ENCODE data around the gene DNAJC3.

The DNAJC3 gene, protein sequence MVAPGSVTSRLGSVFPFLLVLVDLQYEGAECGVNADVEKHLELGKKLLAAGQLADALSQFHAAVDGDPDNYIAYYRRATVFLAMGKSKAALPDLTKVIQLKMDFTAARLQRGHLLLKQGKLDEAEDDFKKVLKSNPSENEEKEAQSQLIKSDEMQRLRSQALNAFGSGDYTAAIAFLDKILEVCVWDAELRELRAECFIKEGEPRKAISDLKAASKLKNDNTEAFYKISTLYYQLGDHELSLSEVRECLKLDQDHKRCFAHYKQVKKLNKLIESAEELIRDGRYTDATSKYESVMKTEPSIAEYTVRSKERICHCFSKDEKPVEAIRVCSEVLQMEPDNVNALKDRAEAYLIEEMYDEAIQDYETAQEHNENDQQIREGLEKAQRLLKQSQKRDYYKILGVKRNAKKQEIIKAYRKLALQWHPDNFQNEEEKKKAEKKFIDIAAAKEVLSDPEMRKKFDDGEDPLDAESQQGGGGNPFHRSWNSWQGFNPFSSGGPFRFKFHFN

DNA sequence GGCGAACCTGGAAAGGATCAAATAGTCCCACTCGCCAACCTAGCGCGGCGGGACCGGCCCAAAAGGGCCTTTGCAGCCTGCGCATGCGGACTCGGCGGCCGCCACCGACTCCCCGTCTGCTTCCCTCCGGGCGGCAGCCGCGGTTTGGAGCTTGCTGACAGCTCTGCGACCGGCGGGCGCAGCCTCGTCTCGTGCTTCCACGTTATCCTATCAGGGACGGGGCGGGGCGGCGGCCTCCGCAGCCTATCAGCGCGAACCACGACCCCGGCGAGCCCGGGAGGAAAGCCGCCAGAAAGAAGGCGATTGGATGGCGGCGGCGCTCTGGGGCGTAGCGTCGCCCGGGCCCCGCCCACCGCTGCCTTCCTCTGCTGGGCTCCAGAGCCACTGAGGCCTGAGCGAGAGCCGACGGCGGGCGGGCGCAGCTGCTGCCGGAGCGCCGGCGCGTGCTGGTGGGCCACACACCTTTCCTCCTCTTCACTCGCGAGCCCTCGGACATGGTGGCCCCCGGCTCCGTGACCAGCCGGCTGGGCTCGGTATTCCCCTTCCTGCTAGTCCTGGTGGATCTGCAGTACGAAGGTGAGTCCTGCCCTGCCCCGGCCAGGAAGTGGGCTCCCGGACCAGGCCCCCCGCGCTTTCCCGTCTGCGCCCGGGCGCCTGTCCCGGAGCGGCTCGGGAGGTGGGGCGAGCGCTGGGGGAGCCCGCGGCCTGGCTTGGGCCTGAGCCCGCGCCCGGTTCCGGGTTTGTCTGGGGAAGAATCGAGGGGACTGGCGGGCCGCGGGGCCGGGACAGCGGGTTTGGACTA lies at the start of gene DNAJC3:
Gene DNAJC3, plus strand, starts transcription at position 378 of the 802 bp plus-strand sequence. Its CDS starts 117 bp downstream, at position 495.
- DNase-seq (ENCODE audit: low spot score in 2 of 2), result peak; percentile 97 to 98
- peak within 1 kb of the TSS; percentile 99 for H3K27ac Mint-ChIP-seq (ENCODE audit: low read depth)
- H3K36me3 Mint-ChIP-seq (ENCODE audit: insufficient read depth), result peaks cover 19% of the 10 kb centered on the region
- no peaks in the 10 kb centered on the region for H3K27me3 Mint-ChIP-seq
- peak; percentile 96 for ATAC-seq (replicated peaks; ENCODE audit: extremely low read depth, poor library complexity, severe bottlenecking)
- H3K4me3 Mint-ChIP-seq, result peak within 1 kb of the TSS; percentile 99
- H3K9me3 Mint-ChIP-seq, result no peaks in the 10 kb centered on the region
- H3K4me1 Mint-ChIP-seq, result peaks cover 62% of the 10 kb centered on the region

DNA sequence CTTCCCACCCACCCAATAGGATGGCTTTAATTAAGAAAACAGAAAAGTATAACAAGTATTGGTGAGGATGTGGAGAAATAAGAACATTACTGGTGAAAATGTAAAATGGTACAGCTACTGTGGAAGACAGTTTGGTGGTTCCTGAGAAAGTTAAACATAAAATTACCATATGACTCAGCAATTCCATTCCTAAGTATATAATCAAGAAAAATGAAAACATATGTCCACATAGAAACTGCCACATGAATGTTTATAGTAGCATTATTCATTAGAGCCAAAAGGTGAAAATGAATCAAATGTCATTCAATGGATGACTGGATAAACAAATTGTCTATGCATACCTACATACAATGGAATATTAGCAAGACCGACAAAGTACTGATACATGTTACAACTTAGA lies 49.3 kb upstream of the DNAJC3 start:
- Mint-ChIP-seq H3K27me3 (peaks cover 42% of the 10 kb centered on the region), H3K36me3 (ENCODE audit: insufficient read depth) (no peaks in the 10 kb centered on the region), H3K27ac (ENCODE audit: low read depth) (no peak overlapping the region), H3K4me3 (no peak overlapping the region), H3K9me3 (no peaks in the 10 kb centered on the region), H3K4me1 (no peaks in the 10 kb centered on the region)
- ATAC-seq (replicated peaks; ENCODE audit: extremely low read depth, poor library complexity, severe bottlenecking), result no peak
- DNase-seq (ENCODE audit: low spot score in 2 of 2), result no peak

DNA sequence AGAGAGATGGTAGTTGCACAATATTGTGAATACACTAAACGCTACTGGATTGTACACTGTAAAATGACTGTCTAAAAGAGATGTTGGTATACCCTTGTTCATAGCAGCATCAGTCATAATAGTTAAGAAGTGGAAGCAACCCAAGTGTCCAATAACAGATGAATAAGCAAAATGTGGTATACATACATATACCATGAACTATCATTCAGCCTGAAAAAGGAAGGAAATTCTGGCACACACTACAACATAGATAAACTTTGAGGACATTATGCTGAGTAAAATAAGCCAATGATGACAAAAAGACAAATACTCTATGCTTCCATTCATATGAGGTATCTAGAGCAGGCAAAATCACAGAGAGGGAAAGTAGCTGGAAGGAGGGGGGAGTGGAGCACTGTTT lies 48.5 kb upstream of the DNAJC3 start:
- H3K4me3 Mint-ChIP-seq, result no peak overlapping the region
- peaks cover 44% of the 10 kb centered on the region for H3K27me3 Mint-ChIP-seq
- no peak for ATAC-seq (replicated peaks; ENCODE audit: extremely low read depth, poor library complexity, severe bottlenecking)
- H3K27ac Mint-ChIP-seq (ENCODE audit: low read depth), result no peak overlapping the region
- no peaks in the 10 kb centered on the region for H3K36me3 Mint-ChIP-seq (ENCODE audit: insufficient read depth)
- DNase-seq (ENCODE audit: low spot score in 2 of 2), result no peak
- no peaks in the 10 kb centered on the region for H3K4me1 Mint-ChIP-seq
- no peaks in the 10 kb centered on the region for H3K9me3 Mint-ChIP-seq

DNA sequence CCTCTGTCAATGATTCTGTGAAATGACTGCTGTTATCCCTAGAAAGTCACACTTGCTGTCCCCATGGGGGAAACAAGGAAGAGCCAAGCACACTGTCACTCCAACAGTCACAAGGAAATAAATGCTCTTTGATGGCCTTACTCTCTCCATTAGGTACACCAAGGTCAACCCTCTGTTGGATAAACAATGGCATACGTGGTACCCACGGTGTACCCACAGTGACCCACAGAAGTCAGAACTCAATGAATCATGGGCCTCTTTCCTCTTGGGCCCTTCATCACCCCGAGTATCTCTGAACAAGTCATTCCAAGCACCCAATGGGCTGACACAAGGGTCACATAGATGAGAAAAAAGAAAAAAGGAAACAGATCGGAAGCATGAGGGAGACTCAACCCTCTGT lies 47.9 kb upstream of the DNAJC3 start:
- no peak for ATAC-seq (replicated peaks; ENCODE audit: extremely low read depth, poor library complexity, severe bottlenecking)
- Mint-ChIP-seq H3K27ac (ENCODE audit: low read depth) (no peak overlapping the region), H3K4me3 (no peak overlapping the region), H3K4me1 (no peaks in the 10 kb centered on the region), H3K27me3 (peaks cover 48% of the 10 kb centered on the region), H3K9me3 (no peaks in the 10 kb centered on the region), H3K36me3 (ENCODE audit: insufficient read depth) (no peaks in the 10 kb centered on the region)
- no peak for DNase-seq (ENCODE audit: low spot score in 2 of 2)

DNA sequence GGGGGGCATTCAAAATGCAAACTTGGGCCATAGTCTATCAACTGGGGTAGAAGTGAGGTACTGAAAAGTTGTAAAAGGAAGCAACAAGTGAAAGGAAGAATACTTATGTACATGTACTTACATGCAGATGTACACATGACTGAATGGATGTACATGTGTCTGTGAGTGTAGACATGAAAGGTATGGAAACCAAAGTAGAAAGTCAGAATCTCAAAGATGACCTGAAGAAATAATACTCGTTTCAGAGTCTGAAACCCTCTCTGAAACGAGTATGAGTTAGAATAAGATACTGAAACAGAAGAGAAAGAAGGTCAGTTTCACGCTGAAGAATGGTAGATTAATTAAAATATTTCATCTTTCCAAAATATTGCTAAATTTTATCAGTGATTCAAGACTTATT lies 46.3 kb upstream of the DNAJC3 start:
- Mint-ChIP-seq H3K9me3 (no peaks in the 10 kb centered on the region), H3K27me3 (peaks cover 47% of the 10 kb centered on the region), H3K4me3 (no peak overlapping the region), H3K27ac (ENCODE audit: low read depth) (no peak overlapping the region), H3K4me1 (no peaks in the 10 kb centered on the region), H3K36me3 (ENCODE audit: insufficient read depth) (no peaks in the 10 kb centered on the region)
- no peak for DNase-seq (ENCODE audit: low spot score in 2 of 2)
- ATAC-seq (replicated peaks; ENCODE audit: extremely low read depth, poor library complexity, severe bottlenecking), result no peak

DNA sequence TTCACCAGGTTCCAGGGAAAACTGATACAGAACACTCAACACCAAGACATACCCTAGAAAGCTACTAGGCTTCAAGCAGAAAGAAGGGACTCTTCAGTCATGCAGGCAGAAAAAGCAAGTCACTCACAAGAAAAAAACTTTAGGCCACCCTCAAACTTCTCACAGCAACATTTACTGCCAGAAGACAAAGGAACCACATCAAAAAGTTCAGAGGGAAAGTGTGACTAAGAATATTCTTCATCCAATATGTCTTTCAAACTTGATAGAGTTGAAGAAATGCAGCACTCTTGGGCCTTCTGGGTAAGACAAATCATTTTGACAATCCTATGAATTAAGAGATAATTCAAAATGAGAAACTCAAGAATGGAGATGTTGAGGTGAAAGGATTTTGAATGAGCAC lies 40.1 kb upstream of the DNAJC3 start:
- no peaks in the 10 kb centered on the region for H3K9me3 Mint-ChIP-seq
- H3K36me3 Mint-ChIP-seq (ENCODE audit: insufficient read depth), result no peaks in the 10 kb centered on the region
- ATAC-seq (replicated peaks; ENCODE audit: extremely low read depth, poor library complexity, severe bottlenecking) (no peak), DNase-seq (ENCODE audit: low spot score in 2 of 2) (no peak)
- peaks cover 49% of the 10 kb centered on the region for H3K27me3 Mint-ChIP-seq
- H3K4me1 Mint-ChIP-seq, result no peaks in the 10 kb centered on the region
- H3K4me3 Mint-ChIP-seq, result no peak overlapping the region
- H3K27ac Mint-ChIP-seq (ENCODE audit: low read depth), result no peak overlapping the region

DNA sequence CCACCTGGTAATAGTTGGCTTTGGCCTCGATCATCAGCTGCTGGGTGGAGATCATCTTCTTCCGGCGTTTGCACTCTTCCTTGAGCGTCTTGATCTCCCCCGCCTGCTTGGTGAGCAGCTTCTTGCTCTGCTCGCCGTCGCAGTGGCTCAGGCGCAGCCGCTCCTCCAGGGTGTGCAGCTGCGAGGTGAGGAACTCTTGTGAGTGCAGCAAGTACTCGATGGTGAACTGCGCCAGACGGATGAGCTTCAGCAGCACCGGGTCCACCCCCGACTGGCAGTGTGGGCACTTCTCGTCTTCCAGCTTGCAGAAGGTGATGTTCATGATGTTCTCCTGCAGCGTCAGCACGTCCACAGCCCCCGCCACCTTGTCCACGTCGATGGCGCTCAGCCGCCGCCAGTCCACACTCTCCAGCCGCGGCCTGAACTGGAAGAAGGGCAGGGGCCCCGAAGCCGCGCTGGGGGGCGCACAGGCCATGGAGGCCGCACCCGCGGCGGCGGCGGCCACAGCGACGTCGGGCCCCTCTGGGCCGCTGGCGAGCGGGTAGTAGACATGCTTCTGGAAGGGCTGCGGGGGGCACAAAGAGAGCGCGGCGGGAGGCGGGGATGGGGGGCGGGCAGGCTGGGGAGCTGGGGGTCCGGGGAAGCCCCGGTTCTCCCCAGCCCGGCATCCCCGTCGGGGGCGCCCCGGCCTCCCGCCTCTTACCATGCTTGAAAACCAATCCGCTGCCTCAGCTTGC lies 35.5 kb upstream of the DNAJC3 start:
- no peak overlapping the region for H3K27ac Mint-ChIP-seq (ENCODE audit: low read depth)
- H3K4me3 Mint-ChIP-seq, result no peak overlapping the region
- H3K27me3 Mint-ChIP-seq, result peaks cover 44% of the 10 kb centered on the region
- no peaks in the 10 kb centered on the region for H3K4me1 Mint-ChIP-seq
- no peaks in the 10 kb centered on the region for H3K9me3 Mint-ChIP-seq
- no peak for ATAC-seq (replicated peaks; ENCODE audit: extremely low read depth, poor library complexity, severe bottlenecking)
- no peak for DNase-seq (ENCODE audit: low spot score in 2 of 2)
- H3K36me3 Mint-ChIP-seq (ENCODE audit: insufficient read depth), result no peaks in the 10 kb centered on the region

DNA sequence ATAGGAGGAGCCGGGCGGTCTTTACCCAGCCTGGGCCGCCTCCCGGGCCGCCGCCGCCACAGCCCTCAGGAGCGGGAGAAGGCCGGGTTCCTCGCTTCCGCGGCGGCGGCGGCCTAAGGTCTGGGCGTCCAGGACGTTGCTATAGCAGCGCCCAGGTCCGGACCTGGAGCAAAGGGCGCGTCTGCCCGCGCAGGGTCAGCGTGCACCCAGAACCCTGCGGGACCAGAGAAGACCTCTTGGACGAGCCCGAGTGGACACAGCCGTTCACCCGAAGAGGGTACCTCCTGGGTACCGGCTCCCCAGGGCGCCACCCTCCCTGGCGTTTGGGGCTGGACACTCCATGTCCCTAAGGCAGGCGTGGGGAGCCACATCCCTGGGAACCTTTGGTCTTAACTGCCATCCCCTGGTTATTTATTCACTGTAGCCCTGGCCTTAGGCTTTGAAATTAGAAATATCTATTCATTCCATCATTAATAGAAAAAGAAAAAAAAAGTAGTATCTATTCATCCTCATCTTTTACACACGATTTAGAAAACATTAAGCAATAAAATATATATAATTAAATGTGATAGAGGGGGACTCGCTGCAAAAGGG lies 34.8 kb upstream of the DNAJC3 start:
- Mint-ChIP-seq H3K27me3 (peaks cover 44% of the 10 kb centered on the region), H3K36me3 (ENCODE audit: insufficient read depth) (no peaks in the 10 kb centered on the region)
- ATAC-seq (replicated peaks; ENCODE audit: extremely low read depth, poor library complexity, severe bottlenecking), result no peak

DNA sequence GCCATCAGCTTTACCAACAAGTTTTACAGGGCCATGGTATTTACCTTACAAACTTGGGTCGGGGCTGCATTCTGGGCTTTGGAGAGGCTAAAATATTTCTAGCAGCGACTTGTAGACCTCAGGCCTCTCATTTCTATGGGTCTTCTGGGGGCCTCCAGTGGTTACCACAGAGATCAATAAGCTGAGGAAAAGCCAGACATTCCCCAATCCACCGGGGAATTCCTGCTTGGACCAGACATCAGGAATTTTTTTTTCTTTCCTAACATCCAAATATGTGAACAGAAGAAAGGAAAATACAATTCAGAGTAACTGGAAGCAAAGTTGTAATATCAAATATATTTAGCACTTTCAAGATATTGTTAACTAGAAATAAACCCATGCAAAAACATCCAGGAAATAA lies 33.9 kb upstream of the DNAJC3 start:
- ATAC-seq (replicated peaks; ENCODE audit: extremely low read depth, poor library complexity, severe bottlenecking), result no peak
- Mint-ChIP-seq H3K4me1 (no peaks in the 10 kb centered on the region), H3K36me3 (ENCODE audit: insufficient read depth) (no peaks in the 10 kb centered on the region), H3K27ac (ENCODE audit: low read depth) (no peak overlapping the region), H3K4me3 (no peak overlapping the region), H3K27me3 (peaks cover 44% of the 10 kb centered on the region), H3K9me3 (no peaks in the 10 kb centered on the region)
- DNase-seq (ENCODE audit: low spot score in 2 of 2), result no peak

More for the DNA sequence above, 34.8 kb upstream of the DNAJC3 start:
- H3K9me3 Mint-ChIP-seq, result no peaks in the 10 kb centered on the region
- no peak overlapping the region for H3K27ac Mint-ChIP-seq (ENCODE audit: low read depth)
- DNase-seq (ENCODE audit: low spot score in 2 of 2), result no peak
- H3K4me3 Mint-ChIP-seq, result no peak overlapping the region
- no peaks in the 10 kb centered on the region for H3K4me1 Mint-ChIP-seq

DNA sequence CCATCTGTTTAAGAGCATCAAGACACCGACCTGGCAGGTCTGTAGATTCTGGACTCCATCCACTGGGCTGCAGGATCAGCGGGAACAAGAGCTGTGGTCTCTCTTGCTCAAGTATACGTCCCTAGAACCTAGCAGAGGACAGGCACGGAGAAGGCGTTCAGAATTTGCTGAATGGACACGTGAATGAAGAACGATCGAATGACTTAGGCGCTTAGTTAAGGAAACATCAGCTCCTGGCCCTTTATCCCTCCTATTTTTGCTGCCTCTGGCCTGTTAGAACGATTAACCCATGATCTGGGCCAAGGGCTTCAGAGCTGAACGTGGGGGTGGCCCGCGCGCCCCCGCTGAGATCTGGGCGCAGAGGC lies 33.4 kb upstream of the DNAJC3 start:
- peaks cover 44% of the 10 kb centered on the region for H3K27me3 Mint-ChIP-seq
- no peak overlapping the region for H3K27ac Mint-ChIP-seq (ENCODE audit: low read depth)
- no peak for ATAC-seq (replicated peaks; ENCODE audit: extremely low read depth, poor library complexity, severe bottlenecking)
- H3K9me3 Mint-ChIP-seq, result no peaks in the 10 kb centered on the region
- H3K4me1 Mint-ChIP-seq, result no peaks in the 10 kb centered on the region
- DNase-seq (ENCODE audit: low spot score in 2 of 2), result no peak
- no peaks in the 10 kb centered on the region for H3K36me3 Mint-ChIP-seq (ENCODE audit: insufficient read depth)
- peak overlapping the region; percentile 59 for H3K4me3 Mint-ChIP-seq

DNA sequence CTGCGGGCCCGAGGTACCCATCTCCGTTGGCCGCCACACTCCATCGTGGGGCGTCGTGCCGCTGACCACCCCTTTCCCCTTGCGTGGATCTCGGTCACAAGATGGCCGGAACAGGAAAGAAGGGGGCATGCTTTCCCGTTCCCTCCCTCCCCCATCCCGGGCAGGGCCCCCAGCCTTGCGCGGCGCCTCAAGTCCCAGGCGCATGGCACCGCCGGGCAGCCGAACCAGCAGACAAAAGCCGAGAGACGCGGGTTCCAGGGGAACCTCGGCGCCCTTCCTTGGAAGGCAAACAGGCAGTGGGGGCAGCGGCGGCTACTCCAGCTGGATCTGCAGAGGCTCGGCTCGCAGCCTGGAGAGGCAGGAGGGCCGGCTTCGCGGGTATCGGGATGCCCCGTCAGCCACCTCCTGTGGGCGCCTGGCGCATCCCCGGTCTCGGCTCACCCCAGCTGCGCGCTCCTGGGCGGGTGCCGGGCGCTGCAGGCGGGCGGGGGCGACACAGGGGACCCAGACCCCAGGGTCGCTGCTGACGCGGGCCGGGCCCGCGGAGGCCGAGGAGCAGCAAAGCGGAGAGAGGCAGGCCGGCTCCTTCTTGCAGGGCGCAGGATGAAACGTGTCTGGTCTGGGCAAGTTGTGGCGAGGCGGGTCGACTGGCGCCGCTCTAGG lies 32.9 kb upstream of the DNAJC3 start:
- Mint-ChIP-seq H3K4me1 (no peaks in the 10 kb centered on the region), H3K27ac (ENCODE audit: low read depth) (no peak overlapping the region), H3K36me3 (ENCODE audit: insufficient read depth) (no peaks in the 10 kb centered on the region), H3K9me3 (no peaks in the 10 kb centered on the region), H3K4me3 (no peak overlapping the region), H3K27me3 (peaks cover 44% of the 10 kb centered on the region)
- DNase-seq (ENCODE audit: low spot score in 2 of 2) (no peak), ATAC-seq (replicated peaks; ENCODE audit: extremely low read depth, poor library complexity, severe bottlenecking) (no peak)

DNA sequence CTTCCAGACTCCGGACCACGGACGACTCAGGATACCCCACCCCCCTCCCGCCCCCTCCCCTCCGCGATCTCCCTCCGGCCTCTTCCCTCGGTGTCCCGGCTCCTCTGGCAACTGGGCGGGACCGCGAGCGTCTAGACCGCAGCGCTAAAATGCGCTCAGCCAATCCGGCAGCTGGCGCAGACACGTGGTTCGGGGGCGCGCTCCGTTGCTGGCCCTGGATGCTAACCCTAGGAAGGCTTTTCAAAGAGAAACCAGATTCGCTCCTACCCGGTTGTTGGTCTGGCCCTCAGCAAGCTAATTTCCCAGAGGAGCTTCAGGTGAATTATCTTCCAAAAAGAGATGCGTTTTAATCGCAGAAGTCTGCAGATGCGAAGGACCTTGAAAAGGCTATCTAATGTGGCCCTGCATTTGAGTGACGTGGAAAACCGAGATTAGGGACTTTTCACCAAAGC lies 32.3 kb upstream of the DNAJC3 start, which contains the start of gene DZIP1:
Gene DZIP1, minus strand, starts transcription at position 106 of the 452 bp plus-strand sequence. CDS start 2,677 bp downstream, outside the sequence.
- DNase-seq (ENCODE audit: low spot score in 2 of 2) (no peak), ATAC-seq (replicated peaks; ENCODE audit: extremely low read depth, poor library complexity, severe bottlenecking) (no peak)
- Mint-ChIP-seq H3K36me3 (ENCODE audit: insufficient read depth) (no peaks in the 10 kb centered on the region), H3K27me3 (peaks cover 44% of the 10 kb centered on the region), H3K4me1 (no peaks in the 10 kb centered on the region), H3K9me3 (no peaks in the 10 kb centered on the region), H3K27ac (ENCODE audit: low read depth) (no peak within 1 kb of the TSS), H3K4me3 (peak within 1 kb of the TSS; percentile 59)
